ENCODE data around the gene THSD4.
"Not testable (repeated sequence)": the region's sequence is repeated elsewhere in the genome, so short reads cannot be mapped to it uniquely, and the experiment has no call there.

Gene THSD4

DNA sequence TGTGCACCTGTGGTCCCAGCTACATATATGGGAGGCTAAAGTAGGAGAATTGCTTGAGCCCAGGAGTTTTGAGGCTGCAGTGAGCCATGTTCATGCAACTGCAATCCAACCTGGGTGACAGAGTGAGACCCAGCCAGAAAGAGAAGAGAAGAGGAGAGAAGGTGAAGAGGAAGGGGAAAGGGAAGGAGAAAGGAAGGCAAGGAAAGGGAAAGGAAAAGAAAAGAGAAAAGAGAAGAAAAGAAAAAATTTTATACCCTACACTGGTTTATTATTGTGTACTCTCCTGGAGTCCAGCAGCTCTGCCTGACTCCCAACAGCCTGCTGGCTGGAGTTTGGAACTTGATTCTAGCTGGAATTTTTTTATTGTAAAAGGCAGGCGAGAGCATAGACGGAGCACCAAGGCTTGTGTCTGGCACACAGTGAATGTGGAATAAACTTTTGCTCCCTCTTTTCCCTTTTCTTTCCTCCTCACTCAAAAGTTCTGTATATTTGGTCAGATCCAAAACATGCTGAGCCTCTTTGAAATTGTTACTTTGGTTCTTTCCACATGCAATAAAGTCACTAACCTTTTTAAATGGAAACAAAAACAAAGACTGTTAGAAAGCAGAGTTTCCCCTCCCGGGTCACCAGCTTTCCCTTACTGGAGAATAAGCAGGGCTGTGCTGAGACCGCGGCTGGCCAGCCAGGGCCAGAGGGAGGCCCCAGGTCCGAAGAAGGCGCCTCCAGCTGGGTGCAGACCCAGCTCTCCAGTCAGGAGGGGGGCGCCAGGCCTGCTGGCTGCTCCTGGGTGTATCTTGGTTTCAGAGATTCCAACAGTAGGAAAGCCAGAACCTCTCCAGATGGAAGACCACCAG lies 9.9 kb downstream of the THSD4 start:
- DNase-seq: no peak

DNA sequence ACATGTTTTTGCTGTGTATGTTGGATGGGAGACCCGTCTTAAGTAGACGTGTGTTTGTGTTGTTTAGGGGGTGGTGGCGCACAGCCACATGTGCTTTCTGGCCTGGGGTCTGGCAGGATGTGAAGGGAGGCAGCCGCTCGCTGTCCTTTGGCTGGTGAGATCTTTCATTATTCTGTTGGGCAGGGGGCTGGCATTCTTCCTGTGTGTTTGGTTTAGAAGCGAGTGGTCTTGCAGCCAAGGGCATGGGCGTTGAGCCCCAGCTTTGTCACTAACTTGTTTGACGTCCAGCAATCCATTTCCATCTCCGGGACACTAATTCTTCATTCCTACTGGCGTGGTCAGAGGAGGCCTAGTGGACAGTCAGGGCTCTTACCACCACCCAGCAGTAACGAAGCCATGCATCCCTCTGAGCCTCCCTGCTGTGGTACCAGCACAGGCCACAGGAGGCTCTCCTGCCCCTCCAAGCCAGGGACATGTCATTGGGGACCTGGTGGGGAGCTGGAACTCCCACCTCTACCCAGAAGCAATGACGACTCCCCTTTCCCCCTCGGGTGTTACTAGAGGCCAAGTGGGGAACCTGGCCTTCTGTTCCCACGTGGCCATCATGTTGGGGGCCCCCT lies 10.7 kb downstream of the THSD4 start:
- DNase-seq: no peak

DNA sequence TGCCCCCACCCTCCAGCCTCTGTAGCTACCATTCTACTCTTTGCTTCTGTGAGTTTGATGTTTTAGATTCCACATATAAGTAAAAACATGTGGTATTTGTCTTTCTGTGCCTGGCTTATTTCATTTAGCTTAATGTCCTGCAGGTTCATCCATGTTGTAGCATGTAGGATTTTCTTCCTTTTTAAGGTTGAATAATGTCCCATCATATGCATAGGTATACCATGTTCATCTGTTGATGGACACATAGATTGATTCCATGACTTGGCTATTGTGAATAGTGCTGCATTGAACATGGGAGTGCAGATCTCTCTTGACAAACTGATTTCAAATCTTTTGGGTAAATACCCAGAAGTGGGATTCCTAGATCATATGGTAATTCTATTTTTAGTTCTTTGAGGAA lies 11.8 kb downstream of the THSD4 start:
- DNase-seq: no peak

DNA sequence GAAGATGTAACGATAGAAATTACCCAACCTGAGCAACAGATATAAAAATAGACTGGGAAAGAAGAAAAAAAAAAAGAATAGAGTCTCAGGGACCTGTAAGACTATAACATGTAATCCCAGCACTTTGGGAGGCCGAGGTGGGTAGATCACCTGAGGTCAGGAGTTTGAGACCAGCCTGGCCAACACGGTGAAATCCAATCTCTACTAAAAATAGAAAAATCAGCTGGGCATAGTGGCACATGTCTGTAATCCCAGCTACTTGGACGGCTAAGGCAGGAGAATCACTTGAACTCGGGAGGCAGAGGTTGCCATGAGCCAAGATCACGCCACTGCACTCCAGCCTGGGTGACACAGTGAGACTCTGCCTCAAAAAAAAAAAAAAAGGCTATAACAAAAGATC lies 12.9 kb downstream of the THSD4 start:
- not testable (repeated sequence) for DNase-seq

DNA sequence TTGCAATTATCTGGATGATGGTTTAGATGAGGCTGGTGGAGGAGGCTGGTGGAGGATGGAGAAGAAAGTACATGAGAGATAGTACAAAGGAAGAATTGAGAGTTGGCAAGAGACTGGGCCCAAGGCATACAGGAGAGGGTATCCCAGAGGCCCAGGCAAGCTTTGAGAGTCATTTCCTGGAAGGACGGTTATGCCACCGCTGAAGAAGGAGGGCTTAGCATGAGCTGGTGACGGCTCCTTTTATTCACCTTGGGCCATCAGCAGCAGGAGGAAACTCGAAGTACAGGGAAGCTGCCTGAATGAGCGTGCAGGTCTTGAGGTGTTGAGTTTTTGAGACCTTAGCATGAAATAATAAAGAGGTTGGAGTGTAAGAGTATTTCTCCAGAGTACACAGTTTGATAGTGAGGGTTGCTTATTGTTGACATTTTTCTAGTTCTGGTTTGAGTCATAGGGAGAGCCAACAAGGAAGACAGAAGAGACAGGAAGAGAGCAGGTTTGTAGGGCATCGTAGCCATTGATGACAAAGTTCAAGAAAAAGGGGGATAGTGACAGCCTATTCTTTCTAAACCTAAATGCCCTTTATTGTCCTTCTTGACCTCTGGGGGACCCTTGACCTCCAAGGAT lies 13.8 kb downstream of the THSD4 start:
- DNase-seq: no peak

DNA sequence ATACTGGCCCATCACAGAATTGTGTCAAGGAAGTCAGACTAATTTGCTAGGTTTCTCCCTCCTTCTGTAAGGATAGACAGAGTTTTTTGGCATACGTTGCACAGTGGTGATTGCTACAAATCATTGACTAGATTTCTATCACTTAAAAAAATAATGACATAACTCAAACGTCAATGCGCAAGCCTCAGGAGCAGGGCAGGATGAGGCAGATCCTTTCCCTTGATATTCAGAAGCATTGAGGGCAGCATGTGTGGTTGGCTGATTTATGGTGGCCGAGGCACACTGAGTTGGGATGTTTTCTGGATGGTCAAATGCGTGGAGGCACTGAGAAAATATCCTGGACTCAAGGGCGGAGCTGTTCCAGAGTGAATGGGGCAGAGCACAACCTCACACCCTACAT lies 14.4 kb downstream of the THSD4 start:
- DNase-seq: no peak

DNA sequence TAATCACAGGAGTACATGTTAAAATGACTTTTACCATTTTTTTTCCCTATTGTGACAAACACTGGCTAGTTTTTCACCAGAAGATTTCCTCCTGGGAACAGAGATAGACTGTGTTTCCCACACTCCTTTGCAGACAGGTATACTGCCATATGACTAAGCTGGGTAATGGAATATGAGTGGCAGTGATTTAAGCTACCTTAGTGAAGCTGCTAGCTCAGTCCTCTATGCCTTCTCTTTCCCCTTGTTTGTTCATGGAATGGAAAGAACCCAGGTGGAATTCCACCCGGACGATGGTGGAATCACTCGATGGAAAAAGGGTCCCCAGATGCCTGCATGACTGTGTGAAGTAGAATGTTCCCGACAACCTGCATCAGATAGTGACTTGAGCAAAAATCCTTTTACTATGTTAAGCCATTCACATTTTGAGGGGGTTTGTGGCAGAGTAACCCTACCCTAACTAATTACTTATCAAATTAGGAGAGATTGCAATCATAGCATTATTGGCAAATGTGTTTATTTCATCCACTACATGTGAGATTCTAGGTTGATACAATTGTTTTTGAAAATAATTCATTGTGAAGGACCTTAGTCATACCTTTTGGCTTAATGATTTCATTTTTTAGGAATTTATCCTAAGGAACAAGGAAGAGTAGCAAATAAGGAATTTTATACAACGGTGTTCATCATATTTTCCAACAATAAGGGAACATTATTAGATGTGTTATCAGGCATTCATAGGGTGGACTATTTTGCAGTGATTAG lies 16.5 kb downstream of the THSD4 start:
- no peak for DNase-seq

DNA sequence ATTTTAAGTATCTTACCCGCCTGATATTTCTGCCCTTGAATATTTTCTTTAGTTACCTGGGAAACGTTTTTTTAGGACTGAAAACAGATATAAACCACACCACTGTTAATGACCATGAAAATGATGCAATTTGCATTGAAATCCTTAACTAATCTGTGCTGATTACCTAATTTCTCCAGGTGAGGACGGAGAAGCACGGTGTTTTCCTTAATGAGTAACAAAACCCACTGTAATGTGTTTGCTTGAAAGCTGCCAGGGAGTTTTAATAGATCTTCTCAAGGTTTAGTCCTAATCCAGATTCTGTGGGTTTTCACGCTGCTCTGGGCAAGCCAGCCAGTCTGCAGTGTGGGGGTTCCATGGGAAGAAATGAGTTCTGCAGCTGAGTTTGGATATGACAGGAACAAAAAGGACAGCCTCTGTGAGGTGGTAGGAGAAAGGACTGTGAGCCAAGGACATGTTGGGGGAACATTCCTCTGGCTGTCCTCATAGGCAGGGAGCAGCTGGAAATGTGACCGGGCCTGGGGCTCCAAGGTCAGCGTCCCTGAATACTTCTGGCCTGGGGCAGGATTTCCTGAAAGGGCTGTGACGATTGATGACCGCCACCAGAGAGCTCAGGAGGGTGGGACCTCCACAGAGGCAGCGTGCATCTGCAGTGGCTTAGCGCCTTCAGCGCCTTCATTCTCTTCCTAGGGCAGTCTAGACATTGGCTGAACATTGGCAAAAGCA lies 18.6 kb downstream of the THSD4 start:
- no peak for DNase-seq

DNA sequence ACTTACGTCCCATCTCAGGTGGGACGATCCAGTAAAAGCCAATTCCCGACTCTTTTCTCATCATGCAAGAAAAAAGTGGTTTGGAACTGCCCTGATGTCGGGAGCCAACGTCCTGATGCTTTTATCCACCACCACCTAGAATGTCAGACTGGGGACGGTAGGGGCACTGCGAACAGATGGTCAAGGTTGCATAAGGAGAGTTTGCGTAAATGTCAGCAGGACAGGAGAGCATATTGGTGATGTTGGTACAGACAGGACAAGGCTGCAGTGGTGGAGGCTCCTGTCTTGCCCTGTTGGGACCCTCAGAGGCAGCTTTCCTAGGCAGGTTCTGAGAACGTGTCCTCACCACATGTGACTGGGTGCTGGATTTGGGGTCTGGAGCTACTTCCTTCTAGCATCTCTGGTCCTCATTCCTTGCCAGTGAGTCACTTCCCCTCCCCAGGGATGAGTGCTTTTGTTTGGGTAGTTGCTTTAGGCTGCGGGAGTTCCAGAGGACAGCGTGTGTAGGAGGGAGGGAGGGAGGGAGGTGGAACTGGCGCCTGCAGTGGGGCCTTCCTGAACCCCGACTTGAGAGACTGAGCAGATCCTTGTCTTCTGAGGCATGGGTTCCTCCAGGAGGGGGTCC lies 21.0 kb downstream of the THSD4 start:
- no peak for DNase-seq

DNA sequence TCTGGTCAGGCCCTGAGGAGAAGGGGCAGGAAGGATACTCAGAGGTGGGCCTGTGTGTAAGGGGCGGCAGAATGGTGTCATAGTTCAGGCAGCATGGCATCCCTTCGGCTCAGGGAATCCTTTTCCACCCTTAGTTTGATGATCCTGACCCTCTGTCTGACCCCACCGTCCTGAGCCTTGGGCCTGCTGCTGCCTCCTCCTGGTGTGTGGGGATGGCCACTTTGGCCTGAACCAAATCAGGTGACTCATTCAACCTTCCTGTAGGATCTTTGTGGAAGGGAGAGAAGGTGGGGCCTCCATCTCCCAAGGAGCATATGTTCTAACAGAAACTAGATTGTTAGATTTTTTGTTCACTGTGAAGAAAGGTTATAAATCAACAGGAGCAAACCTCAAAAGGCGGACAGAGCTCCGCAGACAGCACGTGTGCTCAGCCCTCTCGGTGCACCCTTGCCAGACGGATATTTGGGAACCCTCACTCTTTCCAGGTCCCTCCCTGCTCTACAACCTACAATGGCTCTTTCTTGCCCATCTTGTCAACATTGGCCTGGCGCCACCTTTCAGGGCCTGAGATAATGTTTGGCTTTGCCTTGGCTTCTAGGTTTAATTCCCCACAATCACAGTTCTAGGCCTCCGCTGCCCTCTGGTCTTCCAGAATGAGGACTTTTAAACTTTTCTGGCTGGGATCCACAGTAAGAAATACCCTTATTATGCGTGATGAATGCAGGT lies 21.7 kb downstream of the THSD4 start:
- DNase-seq: no peak

DNA sequence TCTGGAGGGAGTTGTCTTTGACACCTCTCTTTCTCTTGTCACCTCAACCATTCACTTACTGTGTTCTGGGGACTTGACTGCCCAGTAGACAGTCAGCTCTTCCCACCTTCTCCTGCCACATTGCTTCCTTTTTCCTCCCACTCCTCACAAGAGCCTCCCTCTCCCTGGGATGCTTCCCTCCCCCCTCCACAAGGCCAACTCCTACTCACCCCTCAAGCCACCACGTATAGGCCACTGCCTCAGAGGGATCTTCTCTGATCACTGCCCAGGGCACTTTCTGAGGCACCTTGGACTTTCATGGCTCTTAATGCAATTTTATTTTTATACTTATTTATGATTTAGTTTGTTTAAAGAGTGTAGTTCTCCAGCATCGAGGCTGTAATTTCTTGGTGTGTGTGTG lies 23.2 kb downstream of the THSD4 start:
- DNase-seq: no peak

DNA sequence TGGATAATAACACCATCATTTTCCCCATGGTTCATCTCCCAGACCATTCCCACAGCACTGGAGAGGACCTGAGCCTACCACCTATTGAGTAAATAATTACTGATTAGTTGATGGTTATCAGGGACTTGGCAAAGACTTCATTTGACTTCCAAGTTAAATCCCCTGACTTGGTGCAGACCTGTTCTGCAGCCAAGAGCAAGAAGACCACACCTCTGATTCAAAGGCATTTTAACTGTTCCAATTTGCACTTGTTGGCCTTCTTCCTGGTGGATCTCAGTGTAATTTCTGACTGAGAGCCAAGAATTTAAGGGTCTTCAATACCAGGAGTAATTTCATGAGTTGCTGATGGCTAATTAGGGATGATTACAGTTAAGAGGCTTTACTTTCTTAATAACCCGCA lies 24.0 kb downstream of the THSD4 start:
- DNase-seq: no peak

DNA sequence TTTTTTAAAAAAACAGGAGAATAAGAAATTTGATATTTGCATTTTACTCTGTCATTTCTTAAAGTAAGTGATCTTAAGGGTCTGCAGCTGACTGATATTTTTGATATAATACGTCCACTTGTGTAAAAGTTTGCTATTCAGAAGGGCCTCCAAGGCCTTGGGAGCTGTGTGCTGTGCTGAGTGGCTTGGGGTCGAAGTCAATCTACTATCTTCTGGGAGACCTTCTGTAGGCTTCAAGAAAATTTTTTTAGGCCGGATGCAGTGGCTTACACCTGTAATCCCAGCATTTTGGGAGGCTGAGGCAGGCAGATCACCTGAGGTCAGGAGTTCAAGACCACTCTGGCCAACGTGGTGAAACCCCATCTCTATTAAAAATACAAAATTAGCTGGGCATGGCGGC lies 26.3 kb downstream of the THSD4 start:
- no peak for DNase-seq

DNA sequence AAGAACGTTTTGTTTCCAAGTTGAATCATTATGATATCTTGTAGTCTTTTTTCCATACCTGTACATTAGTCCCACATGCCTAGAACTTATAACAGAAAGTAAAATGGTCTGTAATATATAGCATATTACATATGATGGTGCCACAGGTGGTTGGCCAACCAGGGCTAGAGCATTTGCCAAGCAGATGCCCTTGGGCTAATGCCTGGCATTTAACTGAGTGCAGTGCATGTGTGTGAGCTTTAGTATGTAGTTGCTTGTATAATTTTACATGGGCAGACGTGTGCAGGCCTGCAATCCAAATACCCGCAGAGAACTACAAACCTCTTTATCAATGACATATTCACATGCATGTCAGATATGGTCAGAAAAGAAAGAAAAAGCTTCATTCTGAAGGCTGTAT lies 27.5 kb downstream of the THSD4 start:
- no peak for DNase-seq

DNA sequence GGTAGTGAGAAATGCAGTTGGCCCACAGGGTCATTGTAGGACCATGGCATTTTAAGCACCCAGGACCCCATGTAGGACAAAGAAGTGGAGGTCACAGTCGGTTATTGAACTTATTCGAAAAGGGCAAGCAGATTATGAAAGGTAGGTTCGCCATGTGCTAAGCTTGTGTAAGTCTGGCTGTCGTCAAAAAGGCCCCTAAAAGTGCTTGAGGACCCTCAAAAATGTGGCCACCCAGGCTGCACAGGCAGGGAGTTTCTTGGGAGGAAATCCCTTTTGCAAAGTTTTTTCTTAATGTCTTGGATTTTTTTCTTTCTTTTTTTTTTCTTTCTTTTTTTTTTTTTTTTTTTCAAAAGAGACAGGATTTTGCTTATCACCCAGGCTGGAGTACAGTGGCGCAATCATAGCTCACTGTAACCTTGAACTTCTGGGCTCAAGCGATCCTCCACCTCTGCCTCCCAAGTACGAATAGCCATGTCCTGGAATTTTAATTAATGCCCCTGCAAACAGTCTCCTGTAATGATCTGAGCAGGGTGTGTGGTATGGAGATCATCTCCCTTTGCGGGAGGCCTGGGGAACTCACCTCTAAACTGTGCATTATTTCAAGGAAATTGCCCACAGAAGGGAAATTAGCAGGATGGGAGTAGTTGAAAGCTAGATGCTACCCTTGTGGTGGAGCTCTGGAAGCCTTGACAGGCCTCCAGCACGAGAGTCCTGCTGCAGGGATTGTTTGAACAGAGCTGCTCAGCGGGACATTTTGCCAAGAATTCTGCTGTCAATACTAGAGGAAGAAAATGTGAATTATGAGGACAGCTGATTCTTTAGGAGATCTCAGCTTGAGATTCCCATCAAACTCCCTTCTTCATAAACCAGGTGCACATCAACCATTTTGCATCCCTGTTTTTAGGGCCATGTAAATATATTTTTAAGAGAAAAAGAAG lies 28.4 kb downstream of the THSD4 start:
- DNase-seq: no peak

DNA sequence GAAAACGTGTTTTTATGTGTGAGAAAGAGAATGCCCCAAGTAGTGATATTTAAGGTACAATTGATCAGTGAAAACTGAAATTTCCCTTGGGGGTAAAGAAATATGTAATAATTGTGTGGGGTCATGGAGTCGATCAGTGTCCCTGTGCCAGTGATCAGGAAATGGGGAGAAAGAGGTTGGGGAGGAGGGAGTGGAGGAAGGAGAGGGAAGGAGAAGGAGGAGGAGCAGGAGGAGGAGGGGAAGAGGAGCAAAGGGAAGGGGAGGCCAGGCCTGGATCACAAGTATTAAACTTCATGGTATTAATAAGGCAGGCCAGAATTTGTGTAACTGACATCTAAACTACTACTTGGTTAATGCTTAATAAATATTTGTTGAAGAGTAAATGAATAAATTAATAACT lies 30.4 kb downstream of the THSD4 start:
- no peak for DNase-seq

DNA sequence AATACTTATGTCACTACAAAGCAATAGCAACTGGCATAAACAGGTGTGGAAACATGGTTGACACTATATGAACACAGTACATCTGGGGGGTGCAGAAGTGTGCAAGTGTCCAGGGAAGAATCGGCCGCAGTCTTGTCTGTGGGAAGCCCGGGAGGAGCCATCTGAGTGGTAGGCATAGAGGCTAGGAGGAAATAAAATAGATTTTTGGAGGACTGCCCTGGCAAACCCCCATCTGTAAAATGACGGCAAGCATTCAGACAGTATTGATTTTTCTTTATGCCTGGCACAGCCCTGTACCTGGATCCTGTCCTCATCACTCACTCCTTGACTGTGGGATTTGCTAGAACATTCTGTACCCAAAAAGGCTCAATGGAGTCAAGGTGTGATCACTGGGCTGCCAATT lies 31.3 kb downstream of the THSD4 start:
- no peak for DNase-seq

DNA sequence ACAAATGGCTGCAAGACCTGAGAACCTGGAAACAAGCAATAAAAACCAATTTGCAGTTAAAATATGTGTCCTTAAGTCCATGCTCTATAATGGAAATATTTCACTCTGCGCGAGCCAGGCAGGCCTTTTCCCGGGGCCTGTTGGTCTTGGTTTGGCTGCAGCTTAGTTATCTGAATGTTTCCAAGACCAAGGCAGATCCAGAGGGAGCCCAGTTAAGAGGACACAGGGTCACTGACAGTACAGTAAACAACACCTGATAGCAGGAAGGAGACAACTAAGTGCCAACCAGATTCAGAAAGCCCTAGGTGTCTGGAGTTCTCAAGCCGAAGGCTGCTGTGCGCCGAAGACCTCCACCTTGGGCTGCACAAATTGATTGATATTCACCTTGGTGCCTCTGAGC lies 32.8 kb downstream of the THSD4 start:
- DNase-seq: no peak

DNA sequence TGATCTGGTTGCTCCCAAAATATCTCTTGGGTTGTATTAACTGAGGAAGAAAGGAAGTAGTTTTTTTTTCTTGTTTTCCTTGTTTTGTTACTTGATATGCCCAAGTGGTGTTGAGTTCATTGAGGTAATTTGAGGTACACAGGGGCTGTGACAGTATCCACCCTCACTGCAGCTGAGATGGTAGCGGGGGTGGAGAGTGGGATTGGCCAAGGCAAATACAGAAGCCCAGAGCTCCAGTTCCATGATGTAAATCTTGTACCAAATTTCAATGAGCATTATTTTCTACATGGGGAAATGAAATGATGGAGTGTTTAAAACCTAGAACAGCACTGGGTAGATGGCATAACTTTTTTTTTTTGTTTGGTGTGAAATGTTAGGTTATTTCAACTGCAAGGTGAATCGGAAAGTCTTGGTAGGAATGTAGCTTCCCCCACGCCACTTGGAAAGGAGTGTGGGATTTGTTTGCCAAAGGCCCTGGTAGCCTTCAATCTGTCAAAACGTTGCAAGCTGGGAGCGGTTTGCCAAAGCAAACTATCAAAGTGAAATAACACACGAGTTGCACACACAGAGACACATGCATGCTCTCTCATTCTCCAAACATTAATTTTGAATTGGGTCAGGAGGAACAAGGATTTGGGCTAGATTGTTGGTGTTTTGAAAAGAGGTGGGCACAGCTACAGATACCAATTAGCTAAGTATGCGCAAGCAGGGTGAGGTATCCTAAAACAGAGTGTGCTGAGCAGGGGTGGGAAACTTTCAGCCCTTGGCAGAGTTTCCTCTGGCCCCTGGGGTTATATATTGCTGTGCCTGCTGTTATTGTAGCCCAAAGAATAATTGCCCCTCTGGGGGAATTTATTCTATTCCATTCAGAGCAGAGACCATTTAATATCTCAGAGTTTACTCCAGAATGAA lies 34.6 kb downstream of the THSD4 start:
- DNase-seq: no peak
